HG02981 (cell line): ENCODE results near the gene GPR108.

Experiments
- ATAC-seq: cut with Tn5 transposase; IDR thresholded peaks from one replicate; pipeline ENCODE4 v1.9.1; 2021; ENCODE audit warnings: mild to moderate bottlenecking, moderate library complexity; ENCODE audit not compliant: unreplicated experiment

The GPR108 gene

GRCh38 chr19:6708346-6708745 is 29.0 kb downstream of the GPR108 start:
- no peak for ATAC-seq

- ATAC-seq: no peak
These were observed 29.7 kb downstream of the GPR108 start for GRCh38 chr19:6707658-6708018.

- no peak for ATAC-seq
These were observed 30.2 kb downstream of the GPR108 start for GRCh38 chr19:6707011-6707657.

GRCh38 chr19:6706633-6706958 is 30.8 kb downstream of the GPR108 start:
- no peak for ATAC-seq

- no peak for ATAC-seq
These were observed 31.3 kb downstream of the GPR108 start for GRCh38 chr19:6705931-6706632.

GRCh38 chr19:6700586-6701316 is 36.6 kb downstream of the GPR108 start:
- ATAC-seq: no peak

- no peak for ATAC-seq
These were observed 37.4 kb downstream of the GPR108 start for GRCh38 chr19:6699935-6700334.

- no peak for ATAC-seq
These were observed 40.1 kb downstream of the GPR108 start for GRCh38 chr19:6697291-6697690.

- ATAC-seq: no peak
These were observed 41.0 kb downstream of the GPR108 start for GRCh38 chr19:6696239-6696820.

- ATAC-seq: no peak
These were observed 43.1 kb downstream of the GPR108 start for GRCh38 chr19:6694147-6694815.

- ATAC-seq: no peak
These were observed 43.7 kb downstream of the GPR108 start for GRCh38 chr19:6693681-6694080.

GRCh38 chr19:6693056-6693471 is 44.3 kb downstream of the GPR108 start:
- no peak for ATAC-seq

- no peak for ATAC-seq
These were observed 45.4 kb downstream of the GPR108 start for GRCh38 chr19:6692027-6692426.

- ATAC-seq: no peak
These were observed 46.0 kb downstream of the GPR108 start for GRCh38 chr19:6691342-6691741.

- no peak for ATAC-seq
These were observed 47.1 kb downstream of the GPR108 start for GRCh38 chr19:6690160-6690885.

GRCh38 chr19:6687114-6687513 is 50.3 kb downstream of the GPR108 start:
- ATAC-seq: no peak

GRCh38 chr19:6686628-6686975 is 50.8 kb downstream of the GPR108 start:
- ATAC-seq: no peak

- no peak for ATAC-seq
These were observed 51.3 kb downstream of the GPR108 start for GRCh38 chr19:6685962-6686627.

GRCh38 chr19:6685482-6685881 is 51.9 kb downstream of the GPR108 start:
- no peak for ATAC-seq

- ATAC-seq: no peak
These were observed 53.4 kb downstream of the GPR108 start for GRCh38 chr19:6683971-6684370.
